ENCODE results near the gene MSN.
"Not testable (repeated sequence)": the region's sequence is repeated elsewhere in the genome, so short reads cannot be mapped to it uniquely, and the experiment has no call there.

MSN gene

GRCh38 chrX:65720381-65720964 is 53.0 kb downstream of the MSN start:
- no peak for DNase-seq

GRCh38 chrX:65723706-65724105 is 56.3 kb downstream of the MSN start:
- DNase-seq: peak; percentile 28

- DNase-seq: no peak
These were observed 59.3 kb downstream of the MSN start for GRCh38 chrX:65726715-65727114.

- no peak for DNase-seq
These were observed 64.3 kb downstream of the MSN start for GRCh38 chrX:65731684-65732289.

GRCh38 chrX:65740909-65741308 is 73.5 kb downstream of the MSN start:
- no peak for DNase-seq

- DNase-seq: no peak
These were observed 74.4 kb downstream of the MSN start for GRCh38 chrX:65741823-65742222.

- no peak for DNase-seq
These were observed 77.5 kb downstream of the MSN start for GRCh38 chrX:65744965-65745364.

- DNase-seq: no peak
These were observed 78.0 kb downstream of the MSN start for GRCh38 chrX:65745427-65745826.

- DNase-seq: no peak
These were observed 78.5 kb downstream of the MSN start for GRCh38 chrX:65745992-65746391.

- DNase-seq: no peak
These were observed 83.4 kb downstream of the MSN start for GRCh38 chrX:65750674-65751469.

GRCh38 chrX:65751519-65751918 is 84.1 kb downstream of the MSN start:
- DNase-seq: no peak

- DNase-seq: no peak
These were observed 84.8 kb downstream of the MSN start for GRCh38 chrX:65752294-65752693.

- DNase-seq: no peak
These were observed 88.3 kb downstream of the MSN start for GRCh38 chrX:65755786-65756185.

GRCh38 chrX:65757943-65758342 is 90.5 kb downstream of the MSN start:
- DNase-seq: no peak

- no peak for DNase-seq
These were observed 91.1 kb downstream of the MSN start for GRCh38 chrX:65758505-65758904.

GRCh38 chrX:65759525-65759924 is 92.1 kb downstream of the MSN start:
- DNase-seq: not testable (repeated sequence)

GRCh38 chrX:65769564-65770292 is 102.3 kb downstream of the MSN start:
- no peak for DNase-seq

- DNase-seq: no peak
These were observed 105.4 kb downstream of the MSN start for GRCh38 chrX:65772842-65773241.

GRCh38 chrX:65781845-65782244 is 114.4 kb downstream of the MSN start:
- no peak for DNase-seq

GRCh38 chrX:65783746-65784145 is 116.3 kb downstream of the MSN start:
- DNase-seq: no peak
